ENCODE measurements around the gene LYAR. TPM values are rescaled to one million over a fixed set of nuclear protein-coding genes. Genes with fewer than 3 reads are reported as not detected.

The LYAR gene
- total and polyA plus RNA-seq, 4 donors = 3.9 to 5.0 (median 4.6) TPM

DNA sequence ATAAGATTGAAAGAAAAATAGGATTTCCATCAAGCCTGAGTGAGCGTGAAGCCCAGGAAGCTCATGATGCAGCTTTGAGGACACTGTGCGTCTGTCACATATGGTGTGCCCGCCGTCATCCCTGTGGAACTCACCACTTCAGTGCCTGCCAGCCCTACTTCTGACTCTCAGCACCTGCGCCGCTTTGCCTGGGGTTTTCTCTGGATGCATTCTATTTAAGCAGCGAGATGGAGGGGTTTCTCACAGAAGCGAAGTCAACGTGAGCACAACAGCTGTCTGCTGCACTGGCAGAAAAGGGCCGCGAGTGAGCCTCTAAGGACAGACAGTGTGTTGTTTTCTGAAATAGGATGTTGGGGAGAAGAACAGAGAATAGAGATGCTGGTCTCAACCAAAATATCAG is 35.8 kb downstream of the LYAR start:
- H3K27me3 ChIP-seq (ENCODE audit: control insufficient read depth in 4 of 4, insufficient read depth in 4 of 4, low read length in 3 of 4) = no peaks in the 10 kb centered on the region
- H3K36me3 ChIP-seq (ENCODE audit: control insufficient read depth in 4 of 4, insufficient read depth in 3 of 4, low read depth in 1 of 4, low read length in 3 of 4) = no peaks in the 10 kb centered on the region
- DNase-seq (ENCODE audit: low spot score) = no peak
- H3K27ac ChIP-seq (ENCODE audit: low read depth in 1 of 2, low read length in 2 of 2) = no peak overlapping the region
- H3K4me3 ChIP-seq (ENCODE audit: low read depth in 1 of 3, low read length in 3 of 3) = no peak overlapping the region
- no peak overlapping the region for H3K9ac ChIP-seq (ENCODE audit: low read depth in 1 of 2, low read length in 2 of 2)
- TF ChIP-seq YY1 (IDR thresholded peaks at IDR 0.05) (no peak), RXRA (IDR thresholded peaks at IDR 0.05) (no peak), HNF4G (IDR thresholded peaks at IDR 0.05) (no peak), FOXA1 (IDR thresholded peaks at IDR 0.05) (no peak), TAF1 (conservative IDR thresholded peaks at IDR 0.05) (no peak), FOXA2 (IDR thresholded peaks at IDR 0.05) (no peak), RAD21 (IDR thresholded peaks at IDR 0.05) (no peak), EGR1 (IDR thresholded peaks at IDR 0.05; ENCODE audit: low read depth in 2 of 2) (no peak)
- TF ChIP-seq, protein P1, sequence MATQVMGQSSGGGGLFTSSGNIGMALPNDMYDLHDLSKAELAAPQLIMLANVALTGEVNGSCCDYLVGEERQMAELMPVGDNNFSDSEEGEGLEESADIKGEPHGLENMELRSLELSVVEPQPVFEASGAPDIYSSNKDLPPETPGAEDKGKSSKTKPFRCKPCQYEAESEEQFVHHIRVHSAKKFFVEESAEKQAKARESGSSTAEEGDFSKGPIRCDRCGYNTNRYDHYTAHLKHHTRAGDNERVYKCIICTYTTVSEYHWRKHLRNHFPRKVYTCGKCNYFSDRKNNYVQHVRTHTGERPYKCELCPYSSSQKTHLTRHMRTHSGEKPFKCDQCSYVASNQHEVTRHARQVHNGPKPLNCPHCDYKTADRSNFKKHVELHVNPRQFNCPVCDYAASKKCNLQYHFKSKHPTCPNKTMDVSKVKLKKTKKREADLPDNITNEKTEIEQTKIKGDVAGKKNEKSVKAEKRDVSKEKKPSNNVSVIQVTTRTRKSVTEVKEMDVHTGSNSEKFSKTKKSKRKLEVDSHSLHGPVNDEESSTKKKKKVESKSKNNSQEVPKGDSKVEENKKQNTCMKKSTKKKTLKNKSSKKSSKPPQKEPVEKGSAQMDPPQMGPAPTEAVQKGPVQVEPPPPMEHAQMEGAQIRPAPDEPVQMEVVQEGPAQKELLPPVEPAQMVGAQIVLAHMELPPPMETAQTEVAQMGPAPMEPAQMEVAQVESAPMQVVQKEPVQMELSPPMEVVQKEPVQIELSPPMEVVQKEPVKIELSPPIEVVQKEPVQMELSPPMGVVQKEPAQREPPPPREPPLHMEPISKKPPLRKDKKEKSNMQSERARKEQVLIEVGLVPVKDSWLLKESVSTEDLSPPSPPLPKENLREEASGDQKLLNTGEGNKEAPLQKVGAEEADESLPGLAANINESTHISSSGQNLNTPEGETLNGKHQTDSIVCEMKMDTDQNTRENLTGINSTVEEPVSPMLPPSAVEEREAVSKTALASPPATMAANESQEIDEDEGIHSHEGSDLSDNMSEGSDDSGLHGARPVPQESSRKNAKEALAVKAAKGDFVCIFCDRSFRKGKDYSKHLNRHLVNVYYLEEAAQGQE (IDR thresholded peaks at IDR 0.05) = no peak
- TF ChIP-seq, protein P2, sequence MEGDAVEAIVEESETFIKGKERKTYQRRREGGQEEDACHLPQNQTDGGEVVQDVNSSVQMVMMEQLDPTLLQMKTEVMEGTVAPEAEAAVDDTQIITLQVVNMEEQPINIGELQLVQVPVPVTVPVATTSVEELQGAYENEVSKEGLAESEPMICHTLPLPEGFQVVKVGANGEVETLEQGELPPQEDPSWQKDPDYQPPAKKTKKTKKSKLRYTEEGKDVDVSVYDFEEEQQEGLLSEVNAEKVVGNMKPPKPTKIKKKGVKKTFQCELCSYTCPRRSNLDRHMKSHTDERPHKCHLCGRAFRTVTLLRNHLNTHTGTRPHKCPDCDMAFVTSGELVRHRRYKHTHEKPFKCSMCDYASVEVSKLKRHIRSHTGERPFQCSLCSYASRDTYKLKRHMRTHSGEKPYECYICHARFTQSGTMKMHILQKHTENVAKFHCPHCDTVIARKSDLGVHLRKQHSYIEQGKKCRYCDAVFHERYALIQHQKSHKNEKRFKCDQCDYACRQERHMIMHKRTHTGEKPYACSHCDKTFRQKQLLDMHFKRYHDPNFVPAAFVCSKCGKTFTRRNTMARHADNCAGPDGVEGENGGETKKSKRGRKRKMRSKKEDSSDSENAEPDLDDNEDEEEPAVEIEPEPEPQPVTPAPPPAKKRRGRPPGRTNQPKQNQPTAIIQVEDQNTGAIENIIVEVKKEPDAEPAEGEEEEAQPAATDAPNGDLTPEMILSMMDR (IDR thresholded peaks at IDR 0.05; ENCODE audit: low read depth, low read length, missing input control) = no peak
- TF ChIP-seq, protein P3, sequence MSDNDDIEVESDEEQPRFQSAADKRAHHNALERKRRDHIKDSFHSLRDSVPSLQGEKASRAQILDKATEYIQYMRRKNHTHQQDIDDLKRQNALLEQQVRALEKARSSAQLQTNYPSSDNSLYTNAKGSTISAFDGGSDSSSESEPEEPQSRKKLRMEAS (IDR thresholded peaks at IDR 0.05) = no peak
- 90% methylated on average over 11 of the region's 11 CpGs for WGBS
- peaks cover 6 to 33% (median 26%) of the 10 kb centered on the region in 4 donors for H3K4me1 ChIP-seq (ENCODE audit: control insufficient read depth in 4 of 4, insufficient read depth in 4 of 4, low read length in 3 of 4)
- H3K9me3 ChIP-seq (ENCODE audit: control insufficient read depth in 4 of 4, low read length in 3 of 4) = no peaks in the 10 kb centered on the region

DNA sequence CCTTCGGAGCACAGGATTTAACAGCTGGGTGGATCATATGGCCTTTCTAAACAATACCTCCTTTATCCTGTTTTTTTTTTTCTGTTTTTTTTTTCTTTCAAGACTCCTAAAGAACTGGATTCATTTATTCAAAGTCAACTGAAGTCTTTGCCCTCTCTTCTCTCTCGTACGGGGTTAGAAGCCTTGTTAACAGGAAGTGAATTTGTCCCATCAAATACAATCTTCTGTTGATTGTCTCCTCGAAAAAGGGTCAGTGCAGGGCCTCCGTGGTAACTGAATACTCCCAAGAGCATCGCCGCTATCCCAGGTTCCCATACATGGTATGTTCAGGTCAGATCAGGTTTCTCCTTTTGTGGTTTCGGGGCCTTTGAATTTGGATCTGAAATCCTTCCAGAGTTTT is 40.1 kb downstream of the LYAR start:
- DNase-seq (ENCODE audit: low spot score) = no peak
- no peaks in the 10 kb centered on the region for H3K9me3 ChIP-seq (ENCODE audit: control insufficient read depth in 4 of 4, low read length in 3 of 4)
- TF ChIP-seq SP1 (IDR thresholded peaks at IDR 0.05) = no peak
- TF ChIP-seq TAF1 (conservative IDR thresholded peaks at IDR 0.05) = no peak
- TF ChIP-seq HNF4A (conservative IDR thresholded peaks at IDR 0.05) = no peak
- no peak for TF ChIP-seq EGR1 (IDR thresholded peaks at IDR 0.05; ENCODE audit: low read depth in 2 of 2)
- TF ChIP-seq, protein P4, sequence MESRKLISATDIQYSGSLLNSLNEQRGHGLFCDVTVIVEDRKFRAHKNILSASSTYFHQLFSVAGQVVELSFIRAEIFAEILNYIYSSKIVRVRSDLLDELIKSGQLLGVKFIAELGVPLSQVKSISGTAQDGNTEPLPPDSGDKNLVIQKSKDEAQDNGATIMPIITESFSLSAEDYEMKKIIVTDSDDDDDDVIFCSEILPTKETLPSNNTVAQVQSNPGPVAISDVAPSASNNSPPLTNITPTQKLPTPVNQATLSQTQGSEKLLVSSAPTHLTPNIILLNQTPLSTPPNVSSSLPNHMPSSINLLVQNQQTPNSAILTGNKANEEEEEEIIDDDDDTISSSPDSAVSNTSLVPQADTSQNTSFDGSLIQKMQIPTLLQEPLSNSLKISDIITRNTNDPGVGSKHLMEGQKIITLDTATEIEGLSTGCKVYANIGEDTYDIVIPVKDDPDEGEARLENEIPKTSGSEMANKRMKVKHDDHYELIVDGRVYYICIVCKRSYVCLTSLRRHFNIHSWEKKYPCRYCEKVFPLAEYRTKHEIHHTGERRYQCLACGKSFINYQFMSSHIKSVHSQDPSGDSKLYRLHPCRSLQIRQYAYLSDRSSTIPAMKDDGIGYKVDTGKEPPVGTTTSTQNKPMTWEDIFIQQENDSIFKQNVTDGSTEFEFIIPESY (IDR thresholded peaks at IDR 0.05) = no peak
- TF ChIP-seq FOXA1 (IDR thresholded peaks at IDR 0.05) = no peak
- TF ChIP-seq NR2F2 (IDR thresholded peaks at IDR 0.05) = no peak
- TF ChIP-seq YY1 (IDR thresholded peaks at IDR 0.05) = no peak
- TF ChIP-seq HNF4G (IDR thresholded peaks at IDR 0.05) = no peak
- TF ChIP-seq RAD21 (IDR thresholded peaks at IDR 0.05) = no peak
- no peak for TF ChIP-seq JUND (IDR thresholded peaks at IDR 0.05)
- TF ChIP-seq, protein P2 (IDR thresholded peaks at IDR 0.05; ENCODE audit: low read depth, low read length, missing input control) = no peak
- TF ChIP-seq RXRA (IDR thresholded peaks at IDR 0.05) = no peak
- TF ChIP-seq FOXA2 (IDR thresholded peaks at IDR 0.05) = no peak
- TF ChIP-seq, protein P5, sequence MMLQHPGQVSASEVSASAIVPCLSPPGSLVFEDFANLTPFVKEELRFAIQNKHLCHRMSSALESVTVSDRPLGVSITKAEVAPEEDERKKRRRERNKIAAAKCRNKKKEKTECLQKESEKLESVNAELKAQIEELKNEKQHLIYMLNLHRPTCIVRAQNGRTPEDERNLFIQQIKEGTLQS (IDR thresholded peaks at IDR 0.05) = no peak
- TF ChIP-seq, protein P1 (IDR thresholded peaks at IDR 0.05) = no peak
- H3K4me3 ChIP-seq (ENCODE audit: low read depth in 1 of 3, low read length in 3 of 3) = no peak overlapping the region
- no peaks in the 10 kb centered on the region for H3K27me3 ChIP-seq (ENCODE audit: control insufficient read depth in 4 of 4, insufficient read depth in 4 of 4, low read length in 3 of 4)
- peaks cover 0 to 6% (median 6%) of the 10 kb centered on the region in 4 donors for H3K36me3 ChIP-seq (ENCODE audit: control insufficient read depth in 4 of 4, insufficient read depth in 3 of 4, low read depth in 1 of 4, low read length in 3 of 4)
- H3K27ac ChIP-seq (ENCODE audit: low read depth in 1 of 2, low read length in 2 of 2) = no peak overlapping the region
- WGBS = 88% methylated on average over 8 of the region's 8 CpGs
- H3K9ac ChIP-seq (ENCODE audit: low read depth in 1 of 2, low read length in 2 of 2) = no peak overlapping the region
- H3K4me1 ChIP-seq (ENCODE audit: control insufficient read depth in 4 of 4, insufficient read depth in 4 of 4, low read length in 3 of 4) = peaks cover 8 to 32% (median 21%) of the 10 kb centered on the region in 4 donors

Measured in liver (tissue), 9 donors.